MG63 (cell line): ENCODE measurements around the gene ERN1. TPM values are rescaled to one million over a fixed set of nuclear protein-coding genes. Genes with fewer than 3 reads are reported as not detected.

ENCODE experiments used
- DNase-seq: peaks from one replicate; pipeline ENCODE4 v3.0.0-alpha.2; 2020
- H3K27me3 ChIP-seq: fragments of 250-450 bp; sonication (Bioruptor Pico); 2 replicates; pipeline ENCODE4 v1.5.1; 2020; ENCODE audit warnings: mild to moderate bottlenecking, moderate library complexity
- H3K36me3 ChIP-seq: fragments of 250-450 bp; sonication (Bioruptor Pico); 2 replicates; pipeline ENCODE4 v1.5.1; 2020; ENCODE audit warnings: mild to moderate bottlenecking, moderate library complexity
- H3K4me3 ChIP-seq: fragments of 250-450 bp; sonication (Bioruptor Pico); 2 replicates; pipeline ENCODE4 v1.5.1; 2020; ENCODE audit warnings: mild to moderate bottlenecking, moderate library complexity
- H3K9me3 ChIP-seq: fragments of 250-450 bp; sonication (Bioruptor Pico); 2 replicates; pipeline ENCODE4 v1.5.1; 2020; ENCODE audit warnings: mild to moderate bottlenecking, moderate library complexity
- total RNA-seq: library from RNA; depleted of rRNA; stranded (reverse); fragments of >200 nt; shearing (Covaris generic); gene quantifications from 2 replicates; pipeline ENCODE4 v1.2.3, GENCODE V29; 2014; ENCODE audit warnings: low replicate concordance

ERN1 gene
- total RNA-seq, 1 experiment from 2014 or later, result 3.0 TPM

- Histone ChIP-seq H3K27me3 (no peaks in the 10 kb centered on the region), H3K4me3 (no peak overlapping the region), H3K9me3 (no peaks in the 10 kb centered on the region), H3K36me3 (no peaks in the 10 kb centered on the region; the same call in none of the 2 replicates)
- no peak for DNase-seq
Measured at GRCh38 chr17:64042700-64043485, 87.1 kb downstream of the ERN1 start.

- Histone ChIP-seq H3K9me3 (no peaks in the 10 kb centered on the region), H3K27me3 (no peaks in the 10 kb centered on the region), H3K4me3 (no peak overlapping the region), H3K36me3 (no peaks in the 10 kb centered on the region; the same call in none of the 2 replicates)
- DNase-seq, result no peak
Measured at GRCh38 chr17:64041912-64042311, 88.0 kb downstream of the ERN1 start.

- no peaks in the 10 kb centered on the region; the same call in 1 of the 2 replicates for H3K36me3 ChIP-seq
- H3K4me3 ChIP-seq, result no peak overlapping the region
- H3K9me3 ChIP-seq, result no peaks in the 10 kb centered on the region
- no peaks in the 10 kb centered on the region for H3K27me3 ChIP-seq
- no peak for DNase-seq
Measured at GRCh38 chr17:64040206-64040605, 89.7 kb downstream of the ERN1 start.

- H3K9me3 ChIP-seq, result no peaks in the 10 kb centered on the region
- no peaks in the 10 kb centered on the region; the same call in 1 of the 2 replicates for H3K36me3 ChIP-seq
- DNase-seq, result no peak
- H3K4me3 ChIP-seq, result no peak overlapping the region
- H3K27me3 ChIP-seq, result no peaks in the 10 kb centered on the region
Measured at GRCh38 chr17:64039106-64039400, 90.9 kb downstream of the ERN1 start.

GRCh38 chr17:64038331-64039105, 91.4 kb downstream of the ERN1 start:
- Histone ChIP-seq H3K36me3 (no peaks in the 10 kb centered on the region; the same call in 1 of the 2 replicates), H3K27me3 (no peaks in the 10 kb centered on the region), H3K9me3 (no peaks in the 10 kb centered on the region), H3K4me3 (no peak overlapping the region)
- no peak for DNase-seq

GRCh38 chr17:64037802-64038201, 92.1 kb downstream of the ERN1 start:
- H3K27me3 ChIP-seq, result no peaks in the 10 kb centered on the region
- H3K36me3 ChIP-seq, result no peaks in the 10 kb centered on the region
- DNase-seq, result no peak
- no peaks in the 10 kb centered on the region for H3K9me3 ChIP-seq
- no peak overlapping the region for H3K4me3 ChIP-seq

GRCh38 chr17:64037180-64037579, 92.8 kb downstream of the ERN1 start:
- no peaks in the 10 kb centered on the region for H3K9me3 ChIP-seq
- H3K27me3 ChIP-seq, result no peaks in the 10 kb centered on the region
- DNase-seq, result no peak
- H3K4me3 ChIP-seq, result no peak overlapping the region
- no peaks in the 10 kb centered on the region for H3K36me3 ChIP-seq

DNA sequence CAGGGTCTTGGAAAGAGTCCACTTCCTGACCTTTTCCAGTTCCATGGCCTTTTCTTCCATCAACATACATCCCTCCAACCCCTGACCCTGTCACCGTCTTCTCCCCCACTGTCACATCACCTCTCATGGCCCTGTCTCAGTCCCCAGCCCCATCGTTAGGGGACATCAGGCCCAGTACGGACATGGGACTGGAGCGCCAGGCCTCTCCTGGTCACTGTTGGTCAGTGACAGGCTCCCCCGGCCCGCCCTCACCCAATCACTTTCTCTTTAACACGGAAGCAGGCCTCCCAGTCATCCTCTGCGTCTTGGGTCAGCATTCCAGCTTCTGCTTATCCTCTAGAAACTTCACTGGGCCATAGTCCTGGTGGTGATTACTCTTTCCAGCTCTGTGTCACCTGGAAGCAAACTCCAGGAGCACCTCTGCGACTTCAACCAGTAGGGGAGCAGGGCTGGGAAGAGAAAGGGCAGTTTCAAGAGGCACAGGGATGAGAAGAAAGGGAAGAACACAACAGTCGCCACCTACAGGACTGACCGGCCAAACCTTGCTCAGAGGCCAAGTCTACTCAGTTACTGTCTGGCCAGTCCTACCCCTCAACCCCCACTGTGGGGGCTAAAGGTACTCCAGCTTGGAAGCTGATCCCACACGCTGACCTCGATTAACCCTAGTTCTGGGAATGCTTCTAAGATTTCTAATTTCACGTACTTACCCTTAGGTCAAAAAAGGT, 93.6 kb downstream of the ERN1 start:
- Histone ChIP-seq H3K4me3 (no peak overlapping the region), H3K36me3 (no peaks in the 10 kb centered on the region), H3K9me3 (no peaks in the 10 kb centered on the region), H3K27me3 (no peaks in the 10 kb centered on the region)
- no peak for DNase-seq

DNA sequence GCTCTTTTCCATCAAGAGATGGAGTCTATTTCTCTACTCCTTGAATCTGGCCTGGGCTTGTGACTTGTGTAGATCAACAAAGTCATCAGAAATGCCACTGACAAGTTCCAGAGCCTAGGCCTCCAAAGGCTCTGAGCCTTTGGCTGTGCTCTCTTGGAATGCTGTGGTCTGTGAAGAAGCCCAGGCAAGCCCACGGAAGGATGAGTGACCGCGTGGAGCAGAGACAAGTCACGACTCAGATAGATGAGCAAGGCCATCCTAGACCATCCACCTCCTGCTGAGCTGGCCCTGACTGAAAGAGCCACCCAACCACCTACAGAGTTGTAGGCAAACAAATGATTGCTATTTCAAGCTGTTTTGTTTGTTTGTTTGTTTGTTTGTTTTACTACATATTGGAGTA, 97.9 kb downstream of the ERN1 start:
- peak; percentile 39 for DNase-seq
- Histone ChIP-seq H3K4me3 (no peak overlapping the region), H3K36me3 (no peaks in the 10 kb centered on the region), H3K9me3 (no peaks in the 10 kb centered on the region), H3K27me3 (no peaks in the 10 kb centered on the region)

- Histone ChIP-seq H3K9me3 (no peaks in the 10 kb centered on the region), H3K36me3 (no peaks in the 10 kb centered on the region), H3K4me3 (no peak overlapping the region), H3K27me3 (0 out of 2 replicates have a peak, but pooled peaks cover 3% of the 10 kb centered on the region)
- DNase-seq, result peak; percentile 38
Measured at GRCh38 chr17:64028874-64029464, 101.0 kb downstream of the ERN1 start.

DNA sequence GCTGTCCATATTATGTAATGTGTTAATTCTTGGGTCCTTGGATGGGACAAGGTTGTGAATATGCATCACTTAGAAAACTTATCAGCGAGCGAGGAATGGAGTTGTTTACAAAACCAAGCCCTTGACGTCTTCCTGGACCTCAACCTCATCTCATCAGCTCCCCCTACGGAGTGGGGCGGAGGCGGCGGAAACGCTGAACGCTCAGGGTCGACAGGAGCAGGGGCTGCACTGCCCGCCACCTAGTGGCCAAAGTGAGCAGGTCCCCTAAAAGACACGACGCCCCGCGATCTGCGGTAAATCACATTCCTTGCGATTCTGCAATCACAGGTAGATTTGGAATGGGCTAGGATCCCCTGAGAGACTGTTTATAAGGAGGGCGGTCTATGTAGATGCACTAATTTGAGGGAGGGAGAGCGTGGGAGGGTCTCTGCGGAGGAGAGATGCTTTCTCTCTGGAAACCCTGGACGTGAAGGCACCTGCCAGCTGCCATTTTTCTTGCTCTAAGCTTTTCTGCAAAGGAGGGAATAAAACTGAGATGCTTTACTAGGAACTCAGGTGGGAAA, 104.1 kb downstream of the ERN1 start:
- Histone ChIP-seq H3K36me3 (no peaks in the 10 kb centered on the region), H3K9me3 (no peaks in the 10 kb centered on the region), H3K4me3 (no peak overlapping the region), H3K27me3 (0 out of 2 replicates have a peak, but pooled peaks cover 3% of the 10 kb centered on the region)
- DNase-seq, result peak; percentile 76

DNA sequence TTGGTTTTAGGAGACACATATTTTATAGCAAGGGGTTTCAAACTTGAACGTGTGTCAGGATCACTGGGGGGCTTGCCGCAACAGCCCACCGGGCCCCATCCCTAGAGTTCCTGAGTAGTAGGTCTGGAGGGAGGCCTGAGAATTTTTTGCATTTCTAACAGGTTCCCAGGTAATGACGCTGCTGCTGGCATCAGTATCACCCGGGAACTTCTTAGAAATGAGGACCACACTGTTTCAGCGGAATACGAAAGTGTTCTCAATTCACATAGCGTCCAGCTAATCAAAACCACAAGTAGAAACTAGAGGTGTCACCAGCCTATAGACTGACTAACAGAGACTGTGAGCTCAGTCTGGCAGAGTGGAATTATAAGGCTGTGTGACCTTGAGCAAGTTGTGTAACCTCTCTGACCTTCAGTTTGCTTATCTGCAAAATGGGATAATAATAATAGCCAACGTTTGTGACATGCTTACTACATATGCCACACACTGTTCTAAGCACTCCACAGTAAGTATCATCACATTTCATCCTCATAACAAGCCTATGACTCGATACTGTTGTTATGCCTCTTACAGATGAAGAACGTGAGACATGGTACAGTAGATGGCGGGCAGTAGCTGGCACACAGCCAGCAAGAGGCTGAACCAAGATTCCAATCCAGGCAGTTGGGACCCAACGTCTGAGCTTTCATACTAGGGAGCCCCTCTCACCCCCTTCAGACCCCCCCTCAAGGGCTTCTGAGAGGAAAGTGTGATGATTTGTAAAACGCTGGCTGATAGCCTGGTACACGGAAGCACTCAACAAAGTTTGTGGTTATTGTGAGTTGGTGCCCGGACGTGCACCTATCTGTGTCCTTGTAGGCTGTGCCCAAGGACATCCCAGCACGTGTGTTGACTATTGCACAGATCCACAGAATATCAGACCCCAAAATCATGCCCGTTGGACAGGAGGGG, 104.9 kb downstream of the ERN1 start:
- no peak for DNase-seq
- Histone ChIP-seq H3K27me3 (0 out of 2 replicates have a peak, but pooled peaks cover 3% of the 10 kb centered on the region), H3K9me3 (no peaks in the 10 kb centered on the region), H3K36me3 (no peaks in the 10 kb centered on the region), H3K4me3 (no peak overlapping the region)

GRCh38 chr17:64024215-64024654, 105.7 kb downstream of the ERN1 start:
- DNase-seq, result no peak
- Histone ChIP-seq H3K9me3 (no peaks in the 10 kb centered on the region), H3K27me3 (0 out of 2 replicates have a peak, but pooled peaks cover 3% of the 10 kb centered on the region), H3K36me3 (no peaks in the 10 kb centered on the region), H3K4me3 (no peak overlapping the region)

DNA sequence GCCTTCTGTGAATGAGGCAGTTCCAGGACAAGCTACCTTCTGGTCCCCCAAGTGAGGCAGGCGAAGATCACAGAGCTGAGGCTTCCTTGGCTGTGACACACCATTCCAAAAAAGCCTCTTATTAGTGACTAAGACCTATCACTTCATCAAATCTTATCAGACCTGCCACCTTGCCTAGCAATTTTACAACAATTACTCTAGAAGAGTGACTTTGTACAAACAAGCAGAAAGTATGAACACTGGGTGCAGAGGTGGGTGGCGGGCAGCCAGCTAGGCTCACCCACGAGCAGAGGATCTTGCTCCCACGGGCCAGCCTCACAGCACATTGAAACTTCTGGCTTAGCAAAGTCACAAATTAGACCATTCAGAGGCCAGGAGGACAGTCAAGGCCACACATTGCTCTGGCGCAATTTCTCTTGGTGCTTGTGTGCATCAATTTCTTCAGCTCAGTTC, 107.3 kb downstream of the ERN1 start:
- Histone ChIP-seq H3K27me3 (0 out of 2 replicates have a peak, but pooled peaks cover 3% of the 10 kb centered on the region), H3K36me3 (no peaks in the 10 kb centered on the region), H3K9me3 (no peaks in the 10 kb centered on the region), H3K4me3 (no peak overlapping the region)
- DNase-seq, result no peak

DNA sequence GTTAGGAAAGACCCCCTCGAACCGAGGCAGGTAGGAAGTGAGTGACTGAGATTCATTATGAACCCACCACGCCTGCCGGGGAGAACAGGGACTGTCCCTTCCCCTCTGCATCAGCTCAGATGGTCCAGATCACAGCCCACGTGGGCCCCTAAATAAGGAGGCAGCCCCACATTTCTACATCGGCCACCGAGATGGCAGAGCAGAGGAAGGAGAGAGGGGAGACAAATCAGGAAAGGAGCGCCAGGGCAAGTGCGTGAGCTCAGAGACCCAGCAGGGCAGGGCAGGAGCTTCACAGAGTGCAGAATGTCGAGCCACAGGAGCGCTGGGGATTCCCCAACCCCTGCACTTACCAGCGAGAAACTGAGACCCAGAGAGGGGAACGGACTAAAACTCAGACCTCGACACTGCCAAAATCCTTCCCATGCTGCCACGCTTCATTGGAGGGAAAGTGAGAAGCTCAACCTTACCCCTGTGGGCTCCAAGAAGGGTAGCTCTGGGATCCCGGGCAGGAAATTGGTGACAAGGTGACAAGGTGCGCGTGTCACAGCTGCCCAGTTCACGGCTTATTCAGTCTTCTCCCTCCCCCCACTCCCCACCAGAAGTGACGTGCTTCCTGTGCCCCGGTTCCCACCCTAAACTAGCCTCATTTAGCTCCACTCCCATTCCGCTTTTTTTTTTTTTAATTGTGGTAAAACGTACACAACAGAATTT, 109.7 kb downstream of the ERN1 start, which contains the start of gene ICAM2:
Gene ICAM2, minus strand, starts transcription at position 578 of the 711 bp plus-strand sequence. CDS start 13,942 bp downstream, outside the sequence.
- DNase-seq, result no peak
- H3K36me3 ChIP-seq, result no peaks in the 10 kb centered on the region
- no peaks in the 10 kb centered on the region for H3K9me3 ChIP-seq
- peaks cover 7% of the 10 kb centered on the region; the same call in 1 of the 2 replicates for H3K27me3 ChIP-seq
- no peak within 1 kb of the TSS for H3K4me3 ChIP-seq
